HG03520 (cell line): ENCODE results near the gene FANCI.

ENCODE experiments used
- ATAC-seq: cut with Tn5 transposase; IDR thresholded peaks from one replicate; pipeline ENCODE4 v1.9.1; 2021; ENCODE audit warnings: mild to moderate bottlenecking, moderate library complexity; ENCODE audit not compliant: unreplicated experiment

Gene FANCI

GRCh38 chr15:89303986-89304385 lies 60.2 kb downstream of the FANCI start:
- no peak for ATAC-seq

- no peak for ATAC-seq
Observed at GRCh38 chr15:89305395-89305794, 61.6 kb downstream of the FANCI start.

GRCh38 chr15:89307046-89307587 lies 63.3 kb downstream of the FANCI start:
- ATAC-seq, result no peak

DNA sequence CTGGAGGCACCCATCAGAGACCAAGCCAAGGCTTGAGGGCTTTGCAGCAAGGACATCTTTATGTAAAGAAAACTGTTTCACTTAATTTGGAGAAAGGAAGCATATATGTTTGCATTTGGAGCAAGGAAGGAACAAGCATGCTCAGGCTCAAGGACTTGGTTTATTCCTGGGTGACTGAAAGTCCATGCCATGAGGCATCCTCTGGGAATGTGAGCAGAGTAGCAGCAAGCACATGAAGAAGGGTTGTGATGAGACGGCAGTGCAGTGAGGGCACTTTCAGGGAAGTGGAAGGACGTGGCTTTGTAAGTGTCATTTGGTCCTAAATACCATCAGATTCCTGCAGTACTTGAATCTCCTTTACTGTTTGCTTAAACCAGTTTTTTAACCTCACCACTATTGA lies 64.0 kb downstream of the FANCI start:
- no peak for ATAC-seq

GRCh38 chr15:89308236-89308635 lies 64.5 kb downstream of the FANCI start:
- no peak for ATAC-seq

GRCh38 chr15:89309993-89310392 lies 66.2 kb downstream of the FANCI start:
- no peak for ATAC-seq

GRCh38 chr15:89315375-89315929 lies 71.7 kb downstream of the FANCI start:
- no peak for ATAC-seq

- no peak for ATAC-seq
Observed at GRCh38 chr15:89316504-89316903, 72.7 kb downstream of the FANCI start.

DNA sequence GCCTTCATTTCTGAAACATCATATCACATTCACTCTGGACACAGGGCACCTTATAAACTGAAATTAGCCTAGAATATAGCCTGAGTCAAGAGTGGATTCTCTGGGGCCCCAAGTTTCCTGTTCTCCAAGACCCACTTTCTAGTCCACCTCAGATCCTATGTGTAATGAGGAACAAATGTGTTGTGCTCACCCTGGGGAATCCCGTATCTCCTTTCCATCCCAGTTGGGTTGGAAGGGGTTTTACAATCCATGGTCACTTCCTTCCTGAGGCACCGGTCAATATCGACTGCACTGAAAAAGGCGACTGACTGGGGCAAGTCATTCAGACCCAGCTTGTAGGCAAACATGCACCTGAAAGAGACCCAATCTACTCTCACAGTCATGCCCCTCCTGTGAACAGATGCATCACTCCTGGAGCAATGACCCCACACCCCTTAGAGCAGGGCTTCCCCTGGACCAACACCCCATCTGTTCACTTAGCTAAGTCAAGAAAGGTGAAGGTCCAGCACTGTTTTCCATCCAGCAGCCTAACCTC lies 73.5 kb downstream of the FANCI start:
- ATAC-seq, result no peak

GRCh38 chr15:89319678-89320077 lies 75.9 kb downstream of the FANCI start:
- ATAC-seq, result no peak

DNA sequence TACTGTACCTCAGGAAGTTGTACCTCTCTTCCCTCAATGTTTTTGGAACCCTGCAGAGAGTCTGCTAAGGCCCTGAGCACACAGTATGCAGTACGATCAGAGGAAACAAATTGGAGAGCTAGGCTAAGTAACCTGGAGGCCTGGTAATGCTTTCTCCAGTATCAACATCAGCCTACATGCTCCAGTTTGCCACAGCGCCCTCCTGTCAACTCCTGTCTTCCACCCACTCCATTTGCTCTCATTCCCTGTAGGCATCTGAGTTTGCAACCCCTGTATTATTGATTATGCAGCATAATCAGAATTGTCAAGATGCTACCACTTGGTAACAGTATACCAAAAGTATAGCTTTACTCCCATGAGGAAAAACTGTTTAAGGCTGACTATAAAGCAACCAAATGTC lies 76.4 kb downstream of the FANCI start:
- ATAC-seq, result no peak

DNA sequence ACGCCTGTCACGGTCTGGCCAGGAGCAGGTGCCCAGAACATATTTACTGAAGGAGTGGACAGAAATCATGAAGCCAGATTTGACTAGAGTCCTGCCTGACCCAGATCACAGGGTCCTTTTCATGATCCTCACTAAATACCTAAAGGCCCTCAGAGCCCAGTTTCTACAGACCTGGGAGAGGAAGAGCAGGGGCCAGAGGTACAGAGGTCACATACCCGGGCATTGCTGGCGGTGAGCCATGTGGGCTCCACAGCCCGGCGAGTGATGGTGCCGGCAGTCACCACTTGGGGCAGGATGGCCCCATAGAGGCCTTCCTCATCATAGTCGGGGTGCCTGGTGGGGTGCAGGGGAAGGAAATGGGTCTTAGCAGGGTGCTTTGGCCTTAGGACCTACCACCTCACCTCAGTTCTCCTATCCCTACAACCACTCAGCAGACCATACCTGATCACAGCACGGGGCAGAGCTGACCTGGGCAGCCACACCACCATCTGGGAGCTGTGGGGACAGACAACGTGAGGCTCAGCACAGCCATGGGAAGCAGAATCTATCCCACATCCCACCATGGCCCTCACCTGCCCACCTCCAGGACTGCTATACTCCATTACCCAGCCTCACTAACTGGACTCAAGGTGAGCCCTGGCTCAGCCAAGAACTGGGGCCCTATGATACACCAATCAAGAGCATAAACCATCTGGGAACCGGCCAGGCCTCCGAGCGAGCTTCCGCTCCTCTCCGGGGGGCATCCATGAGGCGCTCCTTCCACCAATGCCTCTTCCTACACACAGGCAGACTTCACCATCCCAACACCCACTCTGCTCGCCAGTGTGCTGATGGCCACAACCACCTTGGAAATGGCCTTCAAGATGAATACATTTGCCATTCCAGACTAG lies 78.0 kb downstream of the FANCI start:
- ATAC-seq, result no peak

DNA sequence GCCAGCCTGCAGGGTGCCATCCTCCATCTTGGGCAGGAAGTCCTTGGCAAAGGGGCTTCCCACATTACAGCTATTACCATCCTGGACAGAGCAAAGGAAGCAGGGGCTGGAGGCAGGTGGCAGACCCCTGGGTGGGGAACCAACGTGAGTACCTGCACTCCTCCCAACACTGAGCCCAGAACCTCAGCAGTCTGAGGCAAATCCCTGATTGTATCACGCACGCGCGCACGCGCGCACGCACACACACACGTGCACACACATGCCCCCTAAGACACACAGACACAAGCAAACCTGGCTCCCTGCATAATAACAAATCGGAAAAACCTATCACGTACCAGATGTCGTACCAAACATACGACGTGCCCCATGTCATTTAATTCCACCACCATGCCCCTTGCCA lies 79.0 kb downstream of the FANCI start:
- no peak for ATAC-seq

GRCh38 chr15:89323825-89324224 lies 80.0 kb downstream of the FANCI start:
- ATAC-seq, result no peak

DNA sequence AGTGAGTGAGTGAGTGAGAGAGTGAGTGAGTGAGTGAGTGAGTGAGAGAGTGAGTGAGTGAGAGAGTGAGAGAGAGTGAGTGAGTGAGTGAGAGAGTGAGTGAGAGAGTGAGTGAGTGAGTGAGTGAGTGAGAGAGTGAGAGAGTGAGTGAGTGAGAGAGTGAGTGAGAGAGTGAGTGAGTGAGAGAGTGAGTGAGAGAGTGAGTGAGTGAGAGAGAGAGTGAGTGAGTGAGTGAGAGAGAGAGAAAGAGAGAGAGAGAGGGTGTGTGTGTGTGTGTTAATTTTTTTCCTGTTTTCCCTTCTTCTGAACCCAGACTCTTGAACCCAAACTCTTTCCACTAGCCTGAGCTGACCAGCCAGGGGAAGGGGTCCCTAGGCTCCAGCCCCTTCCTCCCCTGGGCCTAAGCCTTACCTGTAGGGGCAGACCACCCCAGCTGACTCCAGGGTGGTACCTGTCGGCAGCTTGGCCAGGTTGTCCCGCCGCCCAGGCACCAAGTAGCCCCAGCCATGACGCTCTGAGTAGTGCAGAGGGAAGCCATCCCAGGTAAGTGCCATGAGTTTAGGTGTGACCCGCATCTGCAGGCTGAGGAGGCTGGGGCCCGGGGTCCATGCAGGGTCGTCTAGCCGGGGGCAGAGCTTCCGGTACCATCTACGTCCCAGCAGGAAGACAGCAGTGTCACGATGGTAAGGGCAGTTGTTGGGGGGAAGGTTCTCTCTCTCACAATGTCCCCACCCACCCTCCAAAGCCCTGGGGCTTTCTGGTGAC lies 81.4 kb downstream of the FANCI start:
- ATAC-seq, result no peak

DNA sequence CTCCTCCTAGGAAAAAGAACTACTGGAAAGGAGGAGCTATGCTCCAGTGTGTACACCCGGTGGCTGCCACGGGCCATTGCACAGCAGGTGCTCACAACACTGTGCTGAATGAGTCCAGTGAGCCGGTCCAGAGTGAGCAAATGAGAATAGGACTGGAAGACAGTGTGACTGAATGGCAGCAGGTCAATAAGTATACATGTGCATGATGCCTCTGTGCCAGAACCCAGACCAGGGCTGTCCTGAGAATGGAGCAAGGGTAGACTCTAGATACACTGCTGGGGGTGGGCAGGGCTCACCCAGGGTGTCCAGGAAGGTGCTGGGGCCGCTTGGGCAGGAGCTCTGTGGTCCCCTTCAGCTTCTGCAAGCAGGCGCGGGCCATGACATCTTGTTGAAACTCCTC lies 82.5 kb downstream of the FANCI start:
- no peak for ATAC-seq

- no peak for ATAC-seq
Observed at GRCh38 chr15:89327113-89327512, 83.3 kb downstream of the FANCI start.

- no peak for ATAC-seq
Observed at GRCh38 chr15:89328398-89329254, 84.8 kb downstream of the FANCI start.

DNA sequence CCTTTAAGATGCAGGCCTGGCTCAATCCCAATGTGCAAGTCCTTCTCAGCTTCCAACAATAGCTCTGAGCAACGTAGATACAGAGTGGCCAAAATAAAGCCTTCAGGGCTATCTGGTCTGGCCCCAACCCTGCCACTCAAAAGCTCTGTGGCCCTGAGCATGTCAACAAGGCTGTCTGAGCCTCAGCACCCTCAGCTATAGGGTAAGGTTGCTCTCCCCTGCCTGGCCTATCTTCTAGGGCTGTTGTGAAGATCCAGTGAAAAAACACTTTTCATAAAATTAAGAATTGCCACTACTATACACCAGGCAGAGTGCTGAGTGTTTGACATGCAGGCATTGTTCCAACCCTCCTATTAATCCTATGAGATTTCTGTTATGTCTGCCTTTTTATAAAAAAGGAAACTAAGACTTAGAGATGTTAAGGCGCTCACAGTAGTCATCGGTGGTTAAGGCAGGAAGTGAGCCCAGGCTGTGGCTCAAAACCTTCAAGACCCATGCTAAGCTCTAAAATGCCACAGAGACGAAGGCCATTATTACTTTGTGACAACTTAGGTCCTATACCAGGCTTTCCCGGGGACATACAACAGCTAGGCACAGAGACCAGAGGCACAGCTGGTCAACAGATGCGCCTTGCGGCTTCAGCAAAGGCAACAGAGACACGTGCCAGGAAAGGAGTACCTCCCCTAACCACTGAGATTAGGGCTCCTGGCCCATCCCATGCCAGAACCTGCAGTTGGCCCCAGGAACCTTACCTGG lies 85.7 kb downstream of the FANCI start:
- ATAC-seq, result no peak

DNA sequence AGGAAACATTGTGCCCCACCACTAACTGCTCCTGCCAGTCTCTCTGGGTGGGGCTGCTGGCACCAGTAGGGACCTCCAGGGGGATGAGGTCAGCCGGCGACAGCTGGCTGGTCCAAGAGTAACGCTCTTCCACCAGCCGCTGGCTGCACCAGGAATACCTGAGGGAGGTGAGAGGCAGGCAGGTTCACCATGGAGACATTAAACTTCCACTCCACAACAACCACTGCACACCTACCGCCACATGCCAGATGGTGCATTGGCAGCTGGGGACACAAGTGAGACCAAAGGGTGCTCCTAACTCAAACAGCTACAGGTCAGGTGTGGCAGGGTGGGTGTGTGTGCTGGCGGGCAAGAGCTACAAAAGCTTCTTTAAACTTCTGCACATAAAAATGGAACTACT lies 86.3 kb downstream of the FANCI start:
- no peak for ATAC-seq
